Body of pancreas (tissue), 4 donors: ENCODE data around the gene PIP5K1B.

Experiments used
- POLR2A ChIP-seq, 3 donors: fragments of 450-650 bp; IDR thresholded peaks; one replicate each; pipeline ENCODE4 v1.6.1; 2016; ENCODE audit warnings: antibody characterized with exemption in 3 of 3, mild to moderate bottlenecking in 2 of 3
- TF ChIP-seq, protein P1 (sequence below), 7 experiments: fragments of 450-650 bp in 4 of 7; fragments of 200-600 bp in 3 of 7; sonication (generic) in 3 of 7; IDR thresholded peaks; one replicate each; pipeline ENCODE4 v1.5.1; 2016 to 2019; ENCODE audit warnings: antibody characterized with exemption in 7 of 7

DNA sequence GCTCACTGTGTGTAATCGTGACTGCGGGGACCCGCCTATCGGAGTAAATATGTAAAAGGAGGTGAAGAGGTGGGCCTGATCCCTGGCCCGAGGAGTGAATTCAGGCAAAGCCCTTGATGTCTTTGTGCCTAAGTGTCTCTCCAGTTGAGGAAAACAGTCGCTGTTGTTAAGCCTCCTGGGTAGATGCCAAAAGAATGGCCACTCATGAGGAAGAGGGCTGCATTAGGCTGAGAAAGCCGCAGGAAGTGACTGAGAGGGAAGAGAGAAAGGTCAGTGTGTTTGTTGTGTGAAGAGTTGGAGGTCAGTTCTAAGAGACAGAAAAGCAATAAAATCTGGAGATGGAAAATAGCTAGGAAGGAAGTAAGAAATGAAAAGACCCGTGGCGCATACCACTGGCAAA, 35.8 kb upstream of the PIP5K1B start:
- TF ChIP-seq, protein P1, sequence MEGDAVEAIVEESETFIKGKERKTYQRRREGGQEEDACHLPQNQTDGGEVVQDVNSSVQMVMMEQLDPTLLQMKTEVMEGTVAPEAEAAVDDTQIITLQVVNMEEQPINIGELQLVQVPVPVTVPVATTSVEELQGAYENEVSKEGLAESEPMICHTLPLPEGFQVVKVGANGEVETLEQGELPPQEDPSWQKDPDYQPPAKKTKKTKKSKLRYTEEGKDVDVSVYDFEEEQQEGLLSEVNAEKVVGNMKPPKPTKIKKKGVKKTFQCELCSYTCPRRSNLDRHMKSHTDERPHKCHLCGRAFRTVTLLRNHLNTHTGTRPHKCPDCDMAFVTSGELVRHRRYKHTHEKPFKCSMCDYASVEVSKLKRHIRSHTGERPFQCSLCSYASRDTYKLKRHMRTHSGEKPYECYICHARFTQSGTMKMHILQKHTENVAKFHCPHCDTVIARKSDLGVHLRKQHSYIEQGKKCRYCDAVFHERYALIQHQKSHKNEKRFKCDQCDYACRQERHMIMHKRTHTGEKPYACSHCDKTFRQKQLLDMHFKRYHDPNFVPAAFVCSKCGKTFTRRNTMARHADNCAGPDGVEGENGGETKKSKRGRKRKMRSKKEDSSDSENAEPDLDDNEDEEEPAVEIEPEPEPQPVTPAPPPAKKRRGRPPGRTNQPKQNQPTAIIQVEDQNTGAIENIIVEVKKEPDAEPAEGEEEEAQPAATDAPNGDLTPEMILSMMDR (IDR thresholded peaks at IDR 0.05): no peak
- TF ChIP-seq POLR2A (IDR thresholded peaks at IDR 0.05): no peak
